Keratinocyte (primary cell): ENCODE measurements around the gene SENP1. TPM values are rescaled to one million over a fixed set of nuclear protein-coding genes. Genes with fewer than 3 reads are reported as not detected.

Experiments
- DNase-seq: peaks from one replicate; pipeline ENCODE4 v3.0.0-alpha.2; 2011; ENCODE audit warnings: low read depth, missing footprints, low spot score
- FAIRE-seq: peaks from 2 replicates; lab custom pipeline; 2011; peaks lifted over from hg19 to GRCh38; lab: Jason Lieb, UNC
- H2AFZ ChIP-seq: 2 replicates; pipeline ENCODE4 v1.6.0; 2012; ENCODE audit warnings: low read length, control low read depth, inconsistent platforms; ENCODE audit not compliant: control insufficient read depth
- H3K27ac ChIP-seq: 2 replicates; pipeline ENCODE4 v1.5.1; 2011; ENCODE audit warnings: low read length; ENCODE audit not compliant: control insufficient read depth, insufficient read depth
- H3K27me3 ChIP-seq: 3 replicates; pipeline ENCODE4 v1.6.0; 2011; ENCODE audit warnings: low read length; ENCODE audit not compliant: control insufficient read depth, insufficient read depth; ENCODE audit errors: extremely low read depth
- H3K36me3 ChIP-seq, 2 experiments: 2 replicates in 1 of 2; 3 replicates in 1 of 2; pipeline ENCODE4 v1.5.1; 2011; ENCODE audit warnings: low read length in 2 of 2, mild to moderate bottlenecking in 1 of 2; ENCODE audit not compliant: control insufficient read depth in 2 of 2, insufficient read depth in 2 of 2; ENCODE audit errors: extremely low read depth in 1 of 2
- H3K4me1 ChIP-seq: 3 replicates; pipeline ENCODE4 v1.5.1; 2011; ENCODE audit warnings: low read length; ENCODE audit not compliant: control insufficient read depth, insufficient read depth; ENCODE audit errors: extremely low read depth
- H3K4me2 ChIP-seq: 3 replicates; pipeline ENCODE4 v1.6.0; 2011; ENCODE audit warnings: low read depth, low read length; ENCODE audit not compliant: control insufficient read depth, insufficient read depth; ENCODE audit errors: extremely low read depth
- H3K4me3 ChIP-seq, 3 experiments: fragments of 200-600 bp in 1 of 3; sonication (generic) in 1 of 3; 2 replicates in 2 of 3; 3 replicates in 1 of 3; pipeline ENCODE4 v1.5.1; 2011 to 2016; ENCODE audit warnings: low read length in 3 of 3, mild to moderate bottlenecking in 3 of 3, control low read depth in 2 of 3, inconsistent platforms in 1 of 3, low read depth in 1 of 3, mixed read lengths in 1 of 3, mixed run types in 1 of 3, moderate library complexity in 1 of 3; ENCODE audit not compliant: control insufficient read depth in 2 of 3, insufficient read depth in 2 of 3; ENCODE audit errors: extremely low read depth in 1 of 3
- H3K79me2 ChIP-seq: 2 replicates; pipeline ENCODE4 v1.6.0; 2012; ENCODE audit warnings: low read length; ENCODE audit not compliant: control insufficient read depth, insufficient read depth
- H3K9ac ChIP-seq: 3 replicates; pipeline ENCODE4 v1.6.0; 2011; ENCODE audit warnings: low read length; ENCODE audit not compliant: control insufficient read depth, insufficient read depth; ENCODE audit errors: extremely low read depth
- H3K9me1 ChIP-seq: 3 replicates; pipeline ENCODE4 v1.6.0; 2011; ENCODE audit warnings: low read length; ENCODE audit not compliant: control insufficient read depth, insufficient read depth; ENCODE audit errors: extremely low read depth
- H3K9me3 ChIP-seq: 2 replicates; pipeline ENCODE4 v1.5.1; 2012; ENCODE audit warnings: low read depth, low read length; ENCODE audit not compliant: control insufficient read depth
- H4K20me1 ChIP-seq: 3 replicates; pipeline ENCODE4 v1.6.0; 2011; ENCODE audit warnings: low read length; ENCODE audit not compliant: control insufficient read depth, insufficient read depth; ENCODE audit errors: extremely low read depth
- EZH2 ChIP-seq: IDR thresholded peaks from one replicate; pipeline ENCODE4 v1.6.1; 2012; ENCODE audit warnings: inconsistent platforms, mild to moderate bottlenecking, low read length, moderate library complexity
- dilution Hi-C: fragments of 300-500 bp; cut with MboI; formaldehyde crosslinking; loops from one replicate; pipeline ENCODE4 v1.7.0; 2020; ENCODE audit warnings: low sequenced_read_pairs; ENCODE audit not compliant: extremely low pct_ligation_motif_present
- polyA plus RNA-seq, 5 experiments: library from polyadenylated mRNA; depleted of rRNA in 3 of 5; stranded (reverse) in 3 of 5; stranded (forward) in 1 of 5; unstranded in 1 of 5; fragments of >200 nt; gene quantifications; 1 replicate in 1 of 5; 2 replicates in 3 of 5; 3 replicates in 1 of 5; pipeline versions ENCODE4 v1.2.1 to v1.2.3, GENCODE V29; 2011 to 2012; ENCODE audit warnings: missing spikeins in 2 of 5, low read depth in 1 of 5, low replicate concordance in 1 of 5
- TF ChIP-seq, protein P1 (sequence below), 3 experiments: IDR thresholded peaks in 1 of 3; conservative IDR thresholded peaks in 1 of 3; optimal IDR thresholded peaks in 1 of 3; 2 replicates in 2 of 3; 3 replicates in 1 of 3; pipeline versions ENCODE3 to v1.5.1; 2011; ENCODE audit warnings: low read length in 3 of 3, mild to moderate bottlenecking in 3 of 3, moderate library complexity in 2 of 3, control low read depth in 1 of 3, inconsistent platforms in 1 of 3; ENCODE audit not compliant: insufficient read depth in 2 of 3; ENCODE audit errors: extremely low read depth in 1 of 3

SENP1 gene
- polyA plus RNA-seq, 1 donor (not counting 4 experiments of a cell fraction or from before 2014, with no cell fraction given) = 15.4 TPM

DNA sequence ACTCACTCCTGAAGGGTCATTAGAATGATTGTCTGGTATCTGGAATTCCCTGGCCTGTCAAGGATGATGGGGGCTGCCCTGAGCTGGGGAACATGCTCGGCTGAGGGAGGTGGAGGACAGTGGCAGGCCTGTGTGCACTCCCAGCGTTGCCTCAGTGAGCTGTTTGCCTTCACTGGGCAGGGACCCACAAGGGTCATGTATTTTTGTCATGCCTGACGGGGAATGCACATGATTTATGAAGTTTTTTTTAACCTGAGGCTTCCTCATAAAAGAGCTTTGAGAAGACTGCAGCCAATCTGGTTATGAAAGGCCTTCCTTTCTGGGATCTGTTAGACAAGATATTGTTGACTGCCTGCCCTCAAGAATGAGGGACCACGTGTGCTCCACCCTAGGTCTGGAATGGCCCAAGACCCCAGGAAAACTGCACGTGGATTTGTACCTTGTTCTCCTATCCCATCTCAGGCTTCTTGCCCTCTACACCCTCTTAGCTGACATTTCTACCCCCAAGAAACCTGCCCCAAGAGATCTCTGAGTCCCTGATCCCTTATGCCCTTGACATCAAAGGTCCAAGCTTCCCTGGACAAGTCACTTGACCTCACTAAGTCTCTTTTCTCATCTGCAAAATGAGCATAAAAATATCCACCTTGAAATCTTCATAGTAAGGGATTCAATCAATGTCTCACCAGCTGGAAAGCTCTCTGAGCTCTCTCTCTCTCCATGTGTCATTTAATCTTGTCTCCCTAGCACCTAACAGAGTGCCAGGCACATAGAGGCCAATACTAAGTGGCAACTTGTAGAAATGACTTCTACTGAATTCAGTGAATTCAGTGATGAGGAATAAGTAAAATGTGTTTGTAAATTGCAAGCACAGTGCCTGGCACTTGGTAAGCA lies 77.1 kb downstream of the SENP1 start:
- Histone ChIP-seq H3K4me3 (no peak overlapping the region), H2AFZ (no peak overlapping the region), H3K36me3 (no peaks in the 10 kb centered on the region), H3K79me2 (no peaks in the 10 kb centered on the region), H3K4me2 (no peak overlapping the region), H3K27ac (no peak overlapping the region), H3K9ac (no peak overlapping the region), H3K9me1 (no peaks in the 10 kb centered on the region), H4K20me1 (no peaks in the 10 kb centered on the region), H3K27me3 (no peaks in the 10 kb centered on the region), H3K9me3 (no peaks in the 10 kb centered on the region), H3K4me1 (peaks cover 3% of the 10 kb centered on the region)
- DNase-seq = no peak
- TF ChIP-seq, protein P1, sequence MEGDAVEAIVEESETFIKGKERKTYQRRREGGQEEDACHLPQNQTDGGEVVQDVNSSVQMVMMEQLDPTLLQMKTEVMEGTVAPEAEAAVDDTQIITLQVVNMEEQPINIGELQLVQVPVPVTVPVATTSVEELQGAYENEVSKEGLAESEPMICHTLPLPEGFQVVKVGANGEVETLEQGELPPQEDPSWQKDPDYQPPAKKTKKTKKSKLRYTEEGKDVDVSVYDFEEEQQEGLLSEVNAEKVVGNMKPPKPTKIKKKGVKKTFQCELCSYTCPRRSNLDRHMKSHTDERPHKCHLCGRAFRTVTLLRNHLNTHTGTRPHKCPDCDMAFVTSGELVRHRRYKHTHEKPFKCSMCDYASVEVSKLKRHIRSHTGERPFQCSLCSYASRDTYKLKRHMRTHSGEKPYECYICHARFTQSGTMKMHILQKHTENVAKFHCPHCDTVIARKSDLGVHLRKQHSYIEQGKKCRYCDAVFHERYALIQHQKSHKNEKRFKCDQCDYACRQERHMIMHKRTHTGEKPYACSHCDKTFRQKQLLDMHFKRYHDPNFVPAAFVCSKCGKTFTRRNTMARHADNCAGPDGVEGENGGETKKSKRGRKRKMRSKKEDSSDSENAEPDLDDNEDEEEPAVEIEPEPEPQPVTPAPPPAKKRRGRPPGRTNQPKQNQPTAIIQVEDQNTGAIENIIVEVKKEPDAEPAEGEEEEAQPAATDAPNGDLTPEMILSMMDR (optimal IDR thresholded peaks at IDR 0.05 in 1 of 3, IDR thresholded peaks at IDR 0.05 in 1 of 3, conservative IDR thresholded peaks at IDR 0.05 in 1 of 3; ENCODE audit: extremely low read depth in 1 of 3, insufficient read depth in 2 of 3, low read length in 3 of 3) = no peak
- no peak for TF ChIP-seq EZH2
- FAIRE-seq = peak; percentile 34
- dilution Hi-C loops = no loop called here

DNA sequence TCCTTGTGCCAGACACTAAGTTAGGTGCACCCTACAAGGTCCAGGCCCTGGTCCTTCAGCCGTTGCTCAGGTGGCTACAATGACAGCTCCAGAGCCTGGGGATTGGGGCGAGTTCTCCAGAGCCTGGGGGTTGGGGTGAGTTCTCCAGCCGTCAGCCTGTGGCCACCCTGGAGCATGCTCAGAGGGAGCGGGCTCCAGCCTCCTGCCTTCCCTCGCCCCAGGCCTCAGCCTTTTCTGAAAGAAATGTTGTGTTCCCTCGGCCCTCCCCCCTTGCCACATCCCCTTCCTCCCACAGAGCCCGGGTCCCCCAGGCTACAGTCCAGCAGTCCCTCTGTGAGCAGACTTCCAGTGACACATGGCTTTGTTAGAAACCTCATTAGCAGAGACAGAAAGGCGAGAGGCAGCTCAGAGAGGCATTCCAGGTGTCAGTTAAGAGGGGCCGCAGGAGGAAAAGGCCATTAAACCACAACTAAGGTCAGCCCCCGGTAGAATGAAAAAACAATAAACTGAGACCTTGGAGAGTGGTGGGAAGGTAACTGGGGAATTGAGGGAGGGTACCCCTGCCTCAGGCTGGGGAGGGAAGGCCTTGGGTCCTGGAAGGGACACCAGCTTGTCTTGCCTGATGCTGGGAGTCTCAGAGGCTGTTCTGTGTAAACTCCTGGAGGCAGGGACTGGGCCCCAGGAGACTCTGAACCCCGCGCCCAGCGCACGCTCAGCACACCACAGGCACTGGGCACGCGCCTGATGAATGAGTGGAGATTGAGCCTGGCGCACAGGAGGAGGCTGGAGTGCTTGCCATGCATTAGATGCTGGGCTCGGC lies 78.5 kb downstream of the SENP1 start:
- dilution Hi-C loops = no loop called here
- no peak overlapping the region for H2AFZ ChIP-seq
- no peak for TF ChIP-seq EZH2
- TF ChIP-seq, protein P1 (optimal IDR thresholded peaks at IDR 0.05 in 1 of 3, IDR thresholded peaks at IDR 0.05 in 1 of 3, conservative IDR thresholded peaks at IDR 0.05 in 1 of 3; ENCODE audit: extremely low read depth in 1 of 3, insufficient read depth in 2 of 3, low read length in 3 of 3) = no peak

More for the DNA sequence above, 78.5 kb downstream of the SENP1 start:
- H4K20me1 ChIP-seq = no peaks in the 10 kb centered on the region
- no peak overlapping the region for H3K4me2 ChIP-seq
- H3K9me1 ChIP-seq = no peaks in the 10 kb centered on the region
- H3K9me3 ChIP-seq = no peaks in the 10 kb centered on the region
- H3K27me3 ChIP-seq = no peaks in the 10 kb centered on the region
- H3K4me1 ChIP-seq = peaks cover 3% of the 10 kb centered on the region
- H3K36me3 ChIP-seq = no peaks in the 10 kb centered on the region
- H3K4me3 ChIP-seq = no peak overlapping the region
- no peak for FAIRE-seq
- no peaks in the 10 kb centered on the region for H3K79me2 ChIP-seq
- H3K9ac ChIP-seq = no peak overlapping the region
- H3K27ac ChIP-seq = no peak overlapping the region
- no peak for DNase-seq
